ENCODE measurements around the gene KRT6C.

DNA sequence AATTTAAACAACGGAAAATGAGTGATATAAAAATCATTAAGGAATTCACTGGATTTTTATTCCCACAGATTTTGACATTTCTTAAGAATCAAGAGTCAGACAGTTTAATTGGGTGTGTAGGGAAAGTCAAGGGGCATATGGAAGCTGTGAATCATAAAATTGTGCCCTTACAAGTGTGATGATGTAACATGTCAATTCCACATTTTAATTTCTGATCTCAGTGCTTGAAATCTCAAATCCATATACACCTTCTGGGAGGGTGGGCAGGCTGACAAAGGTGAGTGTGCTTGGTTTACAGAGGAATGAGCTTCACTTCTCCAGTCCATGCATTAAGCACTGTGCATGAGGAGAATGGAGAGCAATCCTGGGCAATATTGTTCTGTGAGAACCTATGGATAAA, 20.5 kb upstream of the KRT6C start:
- TF ChIP-seq, protein P1, sequence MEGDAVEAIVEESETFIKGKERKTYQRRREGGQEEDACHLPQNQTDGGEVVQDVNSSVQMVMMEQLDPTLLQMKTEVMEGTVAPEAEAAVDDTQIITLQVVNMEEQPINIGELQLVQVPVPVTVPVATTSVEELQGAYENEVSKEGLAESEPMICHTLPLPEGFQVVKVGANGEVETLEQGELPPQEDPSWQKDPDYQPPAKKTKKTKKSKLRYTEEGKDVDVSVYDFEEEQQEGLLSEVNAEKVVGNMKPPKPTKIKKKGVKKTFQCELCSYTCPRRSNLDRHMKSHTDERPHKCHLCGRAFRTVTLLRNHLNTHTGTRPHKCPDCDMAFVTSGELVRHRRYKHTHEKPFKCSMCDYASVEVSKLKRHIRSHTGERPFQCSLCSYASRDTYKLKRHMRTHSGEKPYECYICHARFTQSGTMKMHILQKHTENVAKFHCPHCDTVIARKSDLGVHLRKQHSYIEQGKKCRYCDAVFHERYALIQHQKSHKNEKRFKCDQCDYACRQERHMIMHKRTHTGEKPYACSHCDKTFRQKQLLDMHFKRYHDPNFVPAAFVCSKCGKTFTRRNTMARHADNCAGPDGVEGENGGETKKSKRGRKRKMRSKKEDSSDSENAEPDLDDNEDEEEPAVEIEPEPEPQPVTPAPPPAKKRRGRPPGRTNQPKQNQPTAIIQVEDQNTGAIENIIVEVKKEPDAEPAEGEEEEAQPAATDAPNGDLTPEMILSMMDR (IDR thresholded peaks at IDR 0.05) = no peak
- TF ChIP-seq POLR2A (IDR thresholded peaks at IDR 0.05) = no peak

All from transverse colon (tissue), 3 donors.